Endothelial cell (in vitro differentiated cells): ENCODE results near the gene APBA2. TPM values are rescaled to one million over a fixed set of nuclear protein-coding genes. Genes with fewer than 3 reads are reported as not detected.

Source experiments
- DNase-seq: peaks from one replicate; pipeline ENCODE4 v3.0.0; 2021; ENCODE audit warnings: low spot score
- H3K27ac Mint-ChIP-seq: one replicate; pipeline ENCODE4 v1.8.0; 2021; ENCODE audit warnings: mixed read lengths, inconsistent platforms; ENCODE audit not compliant: unreplicated experiment
- H3K27me3 Mint-ChIP-seq: one replicate; pipeline ENCODE4 v1.8.0; 2021; ENCODE audit warnings: mild to moderate bottlenecking, moderate library complexity, mixed read lengths, inconsistent platforms; ENCODE audit not compliant: unreplicated experiment
- H3K36me3 Mint-ChIP-seq: one replicate; pipeline ENCODE4 v1.8.0; 2021; ENCODE audit warnings: mild to moderate bottlenecking, low read depth, mixed read lengths, inconsistent platforms; ENCODE audit not compliant: unreplicated experiment
- H3K4me1 Mint-ChIP-seq: one replicate; pipeline ENCODE4 v1.8.0; 2021; ENCODE audit warnings: mild to moderate bottlenecking, mixed read lengths, inconsistent platforms; ENCODE audit not compliant: unreplicated experiment
- H3K4me3 Mint-ChIP-seq: one replicate; pipeline ENCODE4 v1.8.0; 2021; ENCODE audit warnings: mild to moderate bottlenecking, mixed read lengths, inconsistent platforms; ENCODE audit not compliant: unreplicated experiment
- H3K9me3 Mint-ChIP-seq: one replicate; pipeline ENCODE4 v1.8.0; 2021; ENCODE audit warnings: mixed read lengths, inconsistent platforms; ENCODE audit not compliant: unreplicated experiment
- total RNA-seq: library from RNA; stranded (reverse); fragmentation: NEBNext Ultra II Directional; extraction: Animal tissue kit (Norgen Biotek cat#: 25700); gene quantifications from one replicate; pipeline ENCODE4 v1.2.1, GENCODE V29; 2021; ENCODE audit not compliant: unreplicated experiment
- TF ChIP-seq, protein P1 (sequence below): fragments of 200-600 bp; sonication (generic); IDR thresholded peaks from one replicate; pipeline ENCODE4 v1.5.0; 2021; ENCODE audit warnings: antibody characterized with exemption; ENCODE audit not compliant: unreplicated experiment

Gene APBA2
- total RNA-seq, 1 donor from 2014 or later: 33.1 TPM

DNA sequence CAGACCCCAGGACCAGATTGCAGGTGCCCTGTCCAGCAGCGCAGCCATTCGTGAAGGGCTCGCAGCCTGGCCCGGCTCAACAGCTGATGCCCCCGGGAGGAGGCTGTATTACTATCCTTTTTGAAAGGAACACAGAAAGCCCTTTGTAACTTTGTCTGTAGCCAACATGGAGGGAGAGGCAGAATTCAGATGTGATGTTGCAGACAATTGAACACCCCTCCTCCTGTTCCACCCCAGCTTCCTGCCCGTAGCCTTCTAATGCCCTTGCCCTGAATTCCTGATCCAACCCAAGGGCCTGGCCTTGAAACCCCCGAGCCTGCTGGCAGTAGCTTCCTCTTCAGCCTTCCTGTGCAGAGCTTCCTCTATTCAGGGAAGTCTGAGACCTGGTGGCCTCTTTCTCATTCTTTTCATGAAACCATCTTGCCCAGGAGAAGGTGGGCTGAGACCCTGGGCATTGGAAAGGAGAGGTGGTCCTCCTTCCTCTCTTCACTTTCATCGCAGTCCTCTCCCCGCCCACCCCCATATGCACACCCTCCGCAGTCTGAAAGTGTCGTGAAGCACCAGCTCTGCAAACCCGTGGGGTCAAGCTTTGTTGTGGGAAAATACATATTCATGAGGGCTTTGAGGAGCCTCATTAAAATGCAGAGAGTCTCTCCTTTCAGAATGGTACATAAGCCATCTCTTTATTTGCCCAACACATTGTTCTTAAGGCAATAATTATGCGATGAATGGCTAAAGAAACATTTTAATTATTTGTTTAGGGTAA is 109.2 kb downstream of the APBA2 start:
- H3K4me1 Mint-ChIP-seq: peaks cover 39% of the 10 kb centered on the region
- H3K4me3 Mint-ChIP-seq: no peak overlapping the region
- DNase-seq: peak; percentile 39
- TF ChIP-seq, protein P1, sequence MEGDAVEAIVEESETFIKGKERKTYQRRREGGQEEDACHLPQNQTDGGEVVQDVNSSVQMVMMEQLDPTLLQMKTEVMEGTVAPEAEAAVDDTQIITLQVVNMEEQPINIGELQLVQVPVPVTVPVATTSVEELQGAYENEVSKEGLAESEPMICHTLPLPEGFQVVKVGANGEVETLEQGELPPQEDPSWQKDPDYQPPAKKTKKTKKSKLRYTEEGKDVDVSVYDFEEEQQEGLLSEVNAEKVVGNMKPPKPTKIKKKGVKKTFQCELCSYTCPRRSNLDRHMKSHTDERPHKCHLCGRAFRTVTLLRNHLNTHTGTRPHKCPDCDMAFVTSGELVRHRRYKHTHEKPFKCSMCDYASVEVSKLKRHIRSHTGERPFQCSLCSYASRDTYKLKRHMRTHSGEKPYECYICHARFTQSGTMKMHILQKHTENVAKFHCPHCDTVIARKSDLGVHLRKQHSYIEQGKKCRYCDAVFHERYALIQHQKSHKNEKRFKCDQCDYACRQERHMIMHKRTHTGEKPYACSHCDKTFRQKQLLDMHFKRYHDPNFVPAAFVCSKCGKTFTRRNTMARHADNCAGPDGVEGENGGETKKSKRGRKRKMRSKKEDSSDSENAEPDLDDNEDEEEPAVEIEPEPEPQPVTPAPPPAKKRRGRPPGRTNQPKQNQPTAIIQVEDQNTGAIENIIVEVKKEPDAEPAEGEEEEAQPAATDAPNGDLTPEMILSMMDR: no peak
- H3K9me3 Mint-ChIP-seq: no peaks in the 10 kb centered on the region
- H3K36me3 Mint-ChIP-seq: peaks cover 15% of the 10 kb centered on the region
- peak overlapping the region; percentile 45 for H3K27ac Mint-ChIP-seq
- H3K27me3 Mint-ChIP-seq: peaks cover 6% of the 10 kb centered on the region

DNA sequence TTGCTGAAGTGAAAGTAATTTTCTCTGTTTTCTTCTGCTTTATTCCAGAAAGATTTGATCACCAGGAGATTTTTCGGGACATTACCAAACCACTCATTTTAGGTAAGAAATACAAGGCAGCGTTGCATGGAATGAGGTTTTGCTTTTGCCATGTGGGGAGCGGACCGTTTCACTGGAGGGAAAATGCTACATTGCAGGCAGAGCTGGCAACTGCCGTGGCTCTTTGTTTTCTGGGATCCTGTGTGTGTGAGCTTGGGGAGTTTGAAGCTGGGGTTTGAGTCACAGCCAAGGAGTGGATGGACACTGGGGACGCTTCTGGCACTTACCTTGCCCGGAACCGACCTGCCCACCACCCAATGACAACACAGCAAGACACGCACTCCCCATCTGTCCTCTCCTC is 109.9 kb downstream of the APBA2 start:
- Mint-ChIP-seq H3K9me3 (no peaks in the 10 kb centered on the region), H3K4me1 (peaks cover 39% of the 10 kb centered on the region), H3K27ac (peak overlapping the region; percentile 71), H3K4me3 (peak overlapping the region; percentile 42), H3K27me3 (peaks cover 6% of the 10 kb centered on the region), H3K36me3 (peaks cover 15% of the 10 kb centered on the region)
- no peak for DNase-seq
- TF ChIP-seq, protein P1: no peak

DNA sequence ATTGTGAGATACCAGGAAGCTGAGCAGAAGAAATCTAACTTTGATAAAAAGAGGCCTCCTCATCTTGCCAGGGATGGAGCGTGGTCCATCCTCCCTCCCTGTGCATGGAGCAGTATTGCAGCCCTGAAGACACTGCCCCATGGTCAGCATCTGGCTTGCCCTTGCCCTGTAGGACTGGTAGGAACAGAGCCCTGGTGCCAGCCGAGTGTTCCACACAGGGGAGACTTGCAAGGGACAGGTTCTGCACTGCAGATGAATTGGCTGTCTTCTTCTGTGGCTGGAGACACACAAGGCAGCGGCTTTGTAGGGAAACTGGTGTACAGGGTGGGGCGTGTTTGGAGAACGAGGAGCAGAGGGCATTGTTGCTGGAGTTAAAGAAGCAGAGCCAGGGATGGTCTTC is 110.5 kb downstream of the APBA2 start:
- Mint-ChIP-seq H3K4me3 (no peak overlapping the region), H3K9me3 (no peaks in the 10 kb centered on the region), H3K4me1 (peaks cover 39% of the 10 kb centered on the region), H3K27ac (no peak overlapping the region), H3K27me3 (peaks cover 3% of the 10 kb centered on the region), H3K36me3 (peaks cover 15% of the 10 kb centered on the region)
- TF ChIP-seq, protein P1: no peak
- DNase-seq: no peak

DNA sequence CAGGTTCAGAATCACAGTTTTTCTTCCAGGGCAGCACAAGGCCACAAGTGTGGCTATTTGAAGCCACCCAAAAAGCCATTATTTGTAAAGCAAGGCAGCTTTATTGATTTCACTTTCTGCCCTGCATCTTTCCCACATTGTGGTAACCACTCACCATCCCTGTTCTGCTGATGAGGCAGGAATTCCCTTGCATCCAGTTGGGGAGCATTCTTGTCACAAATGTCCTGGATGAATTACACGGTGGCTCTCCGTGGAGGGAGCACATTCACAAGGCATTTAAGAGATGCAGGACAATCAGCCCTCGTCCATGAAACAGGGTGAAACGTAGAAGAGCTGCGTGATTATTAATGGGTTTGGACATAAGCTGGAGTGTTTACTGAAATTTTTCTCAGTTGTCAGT is 111.2 kb downstream of the APBA2 start:
- Mint-ChIP-seq H3K36me3 (peaks cover 16% of the 10 kb centered on the region), H3K9me3 (no peaks in the 10 kb centered on the region), H3K4me3 (peak overlapping the region; percentile 27)

DNA sequence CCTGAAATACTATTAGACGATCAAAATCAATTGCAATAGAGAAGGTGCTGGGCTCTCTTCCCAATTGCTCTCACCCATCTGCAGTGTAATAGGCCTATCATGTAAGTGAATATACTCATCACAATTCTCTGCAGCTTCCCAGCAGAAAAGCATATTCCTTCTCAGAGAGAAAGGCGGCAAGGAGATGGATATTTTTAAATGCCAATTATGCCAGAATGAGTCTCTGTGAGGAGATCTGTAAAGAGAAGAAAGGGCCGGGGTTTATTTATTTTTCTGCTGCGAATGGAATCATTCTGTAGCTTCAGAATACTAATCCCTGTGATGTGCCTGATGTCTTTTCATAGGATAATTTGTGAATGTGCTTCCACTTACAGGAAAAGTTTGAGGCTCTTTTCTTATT is 112.0 kb downstream of the APBA2 start:
- no peak for DNase-seq
- Mint-ChIP-seq H3K36me3 (peaks cover 25% of the 10 kb centered on the region), H3K4me3 (no peak overlapping the region)

More for the DNA sequence above, 111.2 kb downstream of the APBA2 start:
- H3K27me3 Mint-ChIP-seq: peaks cover 2% of the 10 kb centered on the region
- TF ChIP-seq, protein P1: no peak
- H3K27ac Mint-ChIP-seq: no peak overlapping the region
- H3K4me1 Mint-ChIP-seq: peaks cover 39% of the 10 kb centered on the region
- DNase-seq: no peak

More for the DNA sequence above, 112.0 kb downstream of the APBA2 start:
- Mint-ChIP-seq H3K27ac (no peak overlapping the region), H3K9me3 (no peaks in the 10 kb centered on the region), H3K4me1 (peaks cover 34% of the 10 kb centered on the region), H3K27me3 (no peaks in the 10 kb centered on the region)
- TF ChIP-seq, protein P1: no peak
